Measurements from ENCODE around the gene GPR107. TPM values are rescaled to one million over a fixed set of nuclear protein-coding genes. Genes with fewer than 3 reads are reported as not detected.
A peak's percentile ranks its signal among the peaks of the same experiment; 100 is the strongest.

The GPR107 gene
- total and polyA plus RNA-seq, 2 experiments from 2014 or later = 12.3 to 23.9 TPM

DNA sequence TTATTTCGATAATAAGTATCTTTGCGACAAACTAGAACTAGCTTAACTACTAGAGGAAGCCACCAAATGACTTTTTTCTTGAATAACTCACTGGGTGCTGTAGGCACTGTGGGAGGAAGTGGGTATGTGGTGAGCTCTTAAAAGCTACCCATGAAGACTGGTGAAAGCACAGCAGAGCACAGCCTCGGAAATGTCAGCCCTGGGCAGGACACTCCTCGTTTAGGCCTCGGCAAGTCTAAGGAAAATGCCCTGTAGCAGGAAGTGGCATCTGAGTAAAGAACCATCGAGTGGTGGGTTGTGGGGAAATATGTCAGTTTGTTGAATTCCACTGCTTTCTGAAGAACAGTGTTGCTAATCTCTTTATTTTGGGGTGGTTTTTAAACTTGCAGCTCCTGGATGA lies 74.5 kb downstream of the GPR107 start:
- no peaks in the 10 kb centered on the region for H3K9me3 ChIP-seq (ENCODE audit: low read depth)
- peak overlapping the region; percentile 93 for H3K27ac ChIP-seq
- no peaks in the 10 kb centered on the region for H3K36me3 ChIP-seq
- peak in 1 of 2 donors; percentile 29 for DNase-seq (ENCODE audit: low read depth in 1 of 2, low spot score in 1 of 2)
- no peak overlapping the region for H3K4me3 ChIP-seq
- peaks cover 20% of the 10 kb centered on the region for H3K4me1 ChIP-seq (ENCODE audit: low read depth)
- no peaks in the 10 kb centered on the region for H3K27me3 ChIP-seq
- TF ChIP-seq, protein P1, sequence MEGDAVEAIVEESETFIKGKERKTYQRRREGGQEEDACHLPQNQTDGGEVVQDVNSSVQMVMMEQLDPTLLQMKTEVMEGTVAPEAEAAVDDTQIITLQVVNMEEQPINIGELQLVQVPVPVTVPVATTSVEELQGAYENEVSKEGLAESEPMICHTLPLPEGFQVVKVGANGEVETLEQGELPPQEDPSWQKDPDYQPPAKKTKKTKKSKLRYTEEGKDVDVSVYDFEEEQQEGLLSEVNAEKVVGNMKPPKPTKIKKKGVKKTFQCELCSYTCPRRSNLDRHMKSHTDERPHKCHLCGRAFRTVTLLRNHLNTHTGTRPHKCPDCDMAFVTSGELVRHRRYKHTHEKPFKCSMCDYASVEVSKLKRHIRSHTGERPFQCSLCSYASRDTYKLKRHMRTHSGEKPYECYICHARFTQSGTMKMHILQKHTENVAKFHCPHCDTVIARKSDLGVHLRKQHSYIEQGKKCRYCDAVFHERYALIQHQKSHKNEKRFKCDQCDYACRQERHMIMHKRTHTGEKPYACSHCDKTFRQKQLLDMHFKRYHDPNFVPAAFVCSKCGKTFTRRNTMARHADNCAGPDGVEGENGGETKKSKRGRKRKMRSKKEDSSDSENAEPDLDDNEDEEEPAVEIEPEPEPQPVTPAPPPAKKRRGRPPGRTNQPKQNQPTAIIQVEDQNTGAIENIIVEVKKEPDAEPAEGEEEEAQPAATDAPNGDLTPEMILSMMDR (IDR thresholded peaks at IDR 0.05; ENCODE audit: low read depth, low read length) = no peak

DNA sequence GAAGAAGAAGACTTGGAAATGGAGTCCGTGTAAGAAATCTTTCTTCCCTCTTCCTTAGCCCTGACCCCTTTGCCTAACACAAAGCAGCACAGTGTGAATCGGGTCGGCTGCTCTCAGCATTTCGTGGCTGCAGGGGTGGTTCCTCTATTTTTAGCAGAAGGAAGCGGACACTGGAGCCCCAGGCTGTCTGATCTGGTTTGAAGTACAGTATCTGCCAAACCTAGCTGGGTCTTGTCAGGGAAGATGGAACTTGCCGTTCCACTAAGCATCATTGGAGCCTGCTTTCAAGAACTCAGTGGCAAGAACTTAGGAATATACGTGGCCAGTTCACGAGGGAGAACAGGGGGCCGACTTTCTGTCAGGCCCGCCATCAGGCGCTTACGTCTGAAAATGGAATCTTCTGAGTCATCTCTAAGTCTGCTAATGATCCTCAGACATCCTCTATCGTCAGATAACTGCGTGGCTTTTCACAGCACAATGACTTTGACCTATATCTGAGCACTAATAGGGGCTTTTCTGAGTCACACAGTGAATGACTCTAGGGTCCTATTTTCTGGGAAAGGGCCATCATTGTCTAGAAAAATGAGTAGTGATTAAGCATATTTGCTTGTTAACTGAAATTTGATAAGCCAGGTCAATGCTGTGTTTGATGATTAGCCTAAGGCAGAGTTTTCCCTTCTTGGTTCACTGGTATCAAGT lies 75.2 kb downstream of the GPR107 start:
- DNase-seq (ENCODE audit: low read depth in 1 of 2, low spot score in 1 of 2) = peak; percentile 70 to 82
- Histone ChIP-seq H3K9me3 (ENCODE audit: low read depth) (no peaks in the 10 kb centered on the region), H3K4me1 (ENCODE audit: low read depth) (peaks cover 20% of the 10 kb centered on the region), H3K27ac (peak overlapping the region; percentile 93), H3K36me3 (no peaks in the 10 kb centered on the region), H3K27me3 (no peaks in the 10 kb centered on the region), H3K4me3 (no peak overlapping the region)
- TF ChIP-seq, protein P1 (IDR thresholded peaks at IDR 0.05; ENCODE audit: low read depth, low read length) = no peak

DNA sequence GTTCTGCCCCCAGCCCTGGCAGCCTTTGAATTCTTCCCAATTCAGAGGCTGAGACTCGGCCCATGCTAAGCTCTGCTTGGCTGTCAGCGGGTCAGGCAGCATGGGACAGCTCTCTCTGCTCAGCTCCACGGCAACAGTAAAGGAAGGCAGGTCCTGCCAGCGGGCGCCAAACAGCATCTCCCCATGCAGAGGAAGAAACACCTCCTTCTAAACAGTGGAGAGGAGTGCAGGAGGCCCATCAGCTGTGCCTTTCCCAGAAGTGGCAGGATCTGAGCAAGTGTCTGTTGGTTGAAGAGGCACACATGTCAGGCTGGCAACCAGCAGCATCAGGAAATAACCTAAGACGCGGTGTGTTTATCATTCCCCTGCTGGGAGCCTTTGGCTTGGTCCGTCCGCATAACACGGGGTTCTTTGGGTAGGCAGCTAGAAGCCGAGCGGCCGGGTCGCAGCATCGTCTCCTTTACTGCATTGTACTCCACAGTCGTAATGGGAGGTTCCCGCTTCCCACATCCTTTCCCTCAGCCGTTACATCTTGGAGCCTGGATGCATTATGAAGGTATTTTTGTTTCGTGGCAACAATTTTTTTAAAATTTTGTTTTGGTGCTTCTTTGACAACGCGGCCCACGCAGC lies 75.8 kb downstream of the GPR107 start:
- no peaks in the 10 kb centered on the region for H3K36me3 ChIP-seq
- DNase-seq (ENCODE audit: low read depth in 1 of 2, low spot score in 1 of 2) = peak in 1 of 2 donors; percentile 34
- H3K4me3 ChIP-seq = no peak overlapping the region
- H3K9me3 ChIP-seq (ENCODE audit: low read depth) = no peaks in the 10 kb centered on the region
- TF ChIP-seq, protein P1 (IDR thresholded peaks at IDR 0.05; ENCODE audit: low read depth, low read length) = no peak
- H3K27me3 ChIP-seq = no peaks in the 10 kb centered on the region
- H3K27ac ChIP-seq = peak overlapping the region; percentile 93
- H3K4me1 ChIP-seq (ENCODE audit: low read depth) = peaks cover 20% of the 10 kb centered on the region

DNA sequence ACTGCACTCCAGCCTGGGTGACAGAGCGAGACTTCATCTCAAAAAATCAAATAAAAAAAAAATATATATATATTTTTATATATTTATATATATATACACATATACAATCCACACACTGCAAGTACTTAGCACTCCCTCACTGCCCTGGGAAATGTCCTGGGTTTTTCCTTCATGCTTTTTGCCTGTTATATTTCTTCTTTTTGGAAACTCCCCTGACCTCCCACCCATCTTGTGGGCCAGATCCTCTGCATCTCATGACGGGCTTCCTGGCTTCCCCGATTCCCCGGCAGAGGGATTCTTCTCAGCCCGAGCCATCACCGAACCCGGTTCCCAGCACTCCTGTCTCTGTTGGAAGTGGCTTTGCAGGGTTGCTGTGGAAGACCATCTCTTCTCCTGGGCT lies 79.0 kb downstream of the GPR107 start:
- no peaks in the 10 kb centered on the region for H3K27me3 ChIP-seq
- peaks cover 27% of the 10 kb centered on the region for H3K4me1 ChIP-seq (ENCODE audit: low read depth)
- DNase-seq (ENCODE audit: low read depth in 1 of 2, low spot score in 1 of 2) = no peak
- TF ChIP-seq, protein P1 (IDR thresholded peaks at IDR 0.05; ENCODE audit: low read depth, low read length) = no peak
- no peak overlapping the region for H3K27ac ChIP-seq
- no peak overlapping the region for H3K4me3 ChIP-seq
- H3K9me3 ChIP-seq (ENCODE audit: low read depth) = no peaks in the 10 kb centered on the region
- no peaks in the 10 kb centered on the region for H3K36me3 ChIP-seq

DNA sequence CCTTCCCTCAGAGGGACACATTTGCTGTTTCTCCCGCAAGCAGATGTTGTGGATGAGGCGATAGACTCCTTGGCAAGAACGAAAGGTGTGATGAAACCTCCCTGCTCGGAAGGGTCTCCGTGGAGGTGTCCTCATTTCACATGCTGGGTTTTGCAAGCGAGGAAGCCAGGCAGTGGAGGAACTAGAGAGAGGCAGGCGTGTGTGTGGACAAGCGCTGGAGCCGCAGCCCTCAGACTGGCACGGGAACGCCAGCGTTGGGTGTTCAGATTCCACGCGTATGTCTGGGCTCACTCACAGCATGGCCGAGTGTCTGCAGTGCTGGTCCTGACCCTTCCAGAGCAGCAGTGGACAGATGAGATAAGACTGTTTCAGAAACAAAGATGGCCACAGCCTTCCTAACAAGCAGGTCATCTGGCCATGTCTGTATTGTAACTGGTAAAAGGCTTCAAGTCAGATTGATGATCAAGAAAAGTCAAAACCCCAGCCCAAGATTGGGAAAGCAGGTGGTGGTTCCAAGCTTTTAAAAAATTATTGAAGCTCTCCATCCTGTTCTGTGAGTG lies 83.5 kb downstream of the GPR107 start:
- DNase-seq (ENCODE audit: low read depth in 1 of 2, low spot score in 1 of 2) = no peak
- TF ChIP-seq, protein P1 (IDR thresholded peaks at IDR 0.05; ENCODE audit: low read depth, low read length) = no peak
- Histone ChIP-seq H3K27ac (peak overlapping the region; percentile 13), H3K27me3 (no peaks in the 10 kb centered on the region), H3K4me1 (ENCODE audit: low read depth) (peaks cover 30% of the 10 kb centered on the region), H3K4me3 (no peak overlapping the region), H3K36me3 (no peaks in the 10 kb centered on the region), H3K9me3 (ENCODE audit: low read depth) (no peaks in the 10 kb centered on the region)
